ENCODE data around the gene SLC29A1.

Gene SLC29A1

DNA sequence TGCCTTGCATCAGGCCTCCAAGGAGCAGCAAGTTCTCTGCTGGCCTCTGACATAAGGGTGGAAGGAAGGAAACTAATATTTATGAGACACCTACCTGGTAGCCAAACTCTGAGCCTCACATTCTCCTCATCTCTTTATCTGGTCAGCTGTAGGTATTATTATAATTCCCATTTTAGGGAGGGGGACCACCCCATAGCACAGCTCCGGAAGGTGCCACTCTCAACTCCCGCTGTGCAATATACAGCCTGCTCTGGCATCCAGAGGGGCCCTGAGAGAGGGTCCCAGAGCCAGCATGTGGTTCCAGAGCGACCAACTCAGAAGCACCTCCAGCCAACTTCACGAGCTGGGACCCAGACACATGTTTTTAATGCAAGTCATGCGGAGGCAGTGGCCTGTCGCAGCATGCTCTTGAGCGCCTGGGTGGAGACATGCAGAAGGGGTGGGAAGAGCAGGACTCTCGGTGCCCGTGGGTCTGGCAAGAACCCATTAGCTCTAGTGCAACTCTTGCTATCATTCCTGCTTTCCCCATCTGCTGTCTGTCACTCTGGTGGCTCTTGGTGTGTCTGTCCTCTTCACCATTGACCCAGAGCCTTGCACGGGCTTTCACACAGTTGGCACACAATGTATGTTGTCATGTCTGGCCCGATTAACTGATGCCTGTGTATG lies 21.6 kb upstream of the SLC29A1 start:
- H3K9me3 ChIP-seq (ENCODE audit: insufficient read depth, low read length, severe bottlenecking), result no peaks in the 10 kb centered on the region
- H3K36me3 ChIP-seq (ENCODE audit: insufficient read depth, low read length), result no peaks in the 10 kb centered on the region
- H3K27ac ChIP-seq (ENCODE audit: low read length), result no peak overlapping the region
- H3K27me3 ChIP-seq (ENCODE audit: insufficient read depth, low read length, poor library complexity), result peaks cover 3% of the 10 kb centered on the region
- H3K4me1 ChIP-seq (ENCODE audit: insufficient read depth, low read length), result no peaks in the 10 kb centered on the region
- ATAC-seq (ENCODE audit: insufficient read depth, low read depth) (no peak), DNase-seq (no peak)
- no peak overlapping the region for H3K4me3 ChIP-seq (ENCODE audit: low read depth in 1 of 2, low read length in 2 of 2)
- no peaks in the 10 kb centered on the region for H3K79me2 ChIP-seq (ENCODE audit: insufficient read depth, low read length)
- TF ChIP-seq EZH2 (IDR thresholded peaks at IDR 0.05; ENCODE audit: borderline replicate concordance, low read depth, low read length, severe bottlenecking), result no peak
- TF ChIP-seq, protein P1, sequence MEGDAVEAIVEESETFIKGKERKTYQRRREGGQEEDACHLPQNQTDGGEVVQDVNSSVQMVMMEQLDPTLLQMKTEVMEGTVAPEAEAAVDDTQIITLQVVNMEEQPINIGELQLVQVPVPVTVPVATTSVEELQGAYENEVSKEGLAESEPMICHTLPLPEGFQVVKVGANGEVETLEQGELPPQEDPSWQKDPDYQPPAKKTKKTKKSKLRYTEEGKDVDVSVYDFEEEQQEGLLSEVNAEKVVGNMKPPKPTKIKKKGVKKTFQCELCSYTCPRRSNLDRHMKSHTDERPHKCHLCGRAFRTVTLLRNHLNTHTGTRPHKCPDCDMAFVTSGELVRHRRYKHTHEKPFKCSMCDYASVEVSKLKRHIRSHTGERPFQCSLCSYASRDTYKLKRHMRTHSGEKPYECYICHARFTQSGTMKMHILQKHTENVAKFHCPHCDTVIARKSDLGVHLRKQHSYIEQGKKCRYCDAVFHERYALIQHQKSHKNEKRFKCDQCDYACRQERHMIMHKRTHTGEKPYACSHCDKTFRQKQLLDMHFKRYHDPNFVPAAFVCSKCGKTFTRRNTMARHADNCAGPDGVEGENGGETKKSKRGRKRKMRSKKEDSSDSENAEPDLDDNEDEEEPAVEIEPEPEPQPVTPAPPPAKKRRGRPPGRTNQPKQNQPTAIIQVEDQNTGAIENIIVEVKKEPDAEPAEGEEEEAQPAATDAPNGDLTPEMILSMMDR (IDR thresholded peaks at IDR 0.05; ENCODE audit: borderline replicate concordance, extremely low read depth, low read length, poor library complexity, severe bottlenecking), result no peak
- H3K9ac ChIP-seq (ENCODE audit: low read depth, low read length), result no peak overlapping the region
- peaks cover 5% of the 10 kb centered on the region; the same call in 1 of the 2 replicates for H4K20me1 ChIP-seq (ENCODE audit: insufficient read depth, low read length)
- no peak overlapping the region for H2AFZ ChIP-seq (ENCODE audit: low read depth, low read length)
- no peak overlapping the region for H3K4me2 ChIP-seq (ENCODE audit: insufficient read depth, low read length)

DNA sequence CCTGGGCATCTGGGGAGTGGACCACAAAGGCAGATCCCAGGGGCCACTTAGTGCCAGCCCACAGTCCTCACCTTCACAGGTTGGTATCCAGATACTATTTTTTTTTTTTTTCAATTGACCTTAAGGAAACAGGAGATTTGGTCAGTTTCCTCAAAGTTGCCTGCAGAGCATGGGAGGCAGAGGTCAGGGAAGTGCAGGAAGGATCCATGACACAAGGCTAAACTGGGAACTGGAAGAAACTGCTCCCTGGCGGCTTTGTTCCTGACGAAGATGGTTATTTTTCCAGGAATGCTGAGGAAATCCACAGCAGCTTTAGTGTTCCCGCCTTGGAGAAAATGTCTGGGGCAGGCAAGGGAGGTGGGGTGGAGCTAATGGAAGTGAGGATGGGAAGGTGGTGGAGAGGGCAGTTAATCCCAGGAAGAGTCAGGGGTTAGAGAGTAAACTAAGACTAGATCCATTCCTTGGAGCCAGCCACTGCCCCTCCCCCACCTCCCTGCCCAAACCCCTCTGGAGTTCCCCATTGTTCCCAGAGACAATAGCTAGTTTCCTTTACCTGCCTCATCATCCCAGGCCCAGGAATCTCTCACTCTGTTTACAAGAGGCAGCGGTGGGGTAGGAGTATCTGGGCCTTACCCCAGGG lies 20.9 kb upstream of the SLC29A1 start:
- Histone ChIP-seq H3K9ac (ENCODE audit: low read depth, low read length) (no peak overlapping the region), H3K27me3 (ENCODE audit: insufficient read depth, low read length, poor library complexity) (peaks cover 3% of the 10 kb centered on the region), H3K9me3 (ENCODE audit: insufficient read depth, low read length, severe bottlenecking) (no peaks in the 10 kb centered on the region), H2AFZ (ENCODE audit: low read depth, low read length) (no peak overlapping the region), H3K36me3 (ENCODE audit: insufficient read depth, low read length) (no peaks in the 10 kb centered on the region), H3K4me2 (ENCODE audit: insufficient read depth, low read length) (no peak overlapping the region), H3K27ac (ENCODE audit: low read length) (no peak overlapping the region), H3K4me1 (ENCODE audit: insufficient read depth, low read length) (no peaks in the 10 kb centered on the region), H3K79me2 (ENCODE audit: insufficient read depth, low read length) (no peaks in the 10 kb centered on the region), H3K4me3 (ENCODE audit: low read depth in 1 of 2, low read length in 2 of 2) (no peak overlapping the region), H4K20me1 (ENCODE audit: insufficient read depth, low read length) (peaks cover 5% of the 10 kb centered on the region; the same call in 1 of the 2 replicates)
- ATAC-seq (ENCODE audit: insufficient read depth, low read depth) (no peak), DNase-seq (no peak)
- no peak for TF ChIP-seq EZH2 (IDR thresholded peaks at IDR 0.05; ENCODE audit: borderline replicate concordance, low read depth, low read length, severe bottlenecking)
- TF ChIP-seq, protein P1 (IDR thresholded peaks at IDR 0.05; ENCODE audit: borderline replicate concordance, extremely low read depth, low read length, poor library complexity, severe bottlenecking), result no peak

DNA sequence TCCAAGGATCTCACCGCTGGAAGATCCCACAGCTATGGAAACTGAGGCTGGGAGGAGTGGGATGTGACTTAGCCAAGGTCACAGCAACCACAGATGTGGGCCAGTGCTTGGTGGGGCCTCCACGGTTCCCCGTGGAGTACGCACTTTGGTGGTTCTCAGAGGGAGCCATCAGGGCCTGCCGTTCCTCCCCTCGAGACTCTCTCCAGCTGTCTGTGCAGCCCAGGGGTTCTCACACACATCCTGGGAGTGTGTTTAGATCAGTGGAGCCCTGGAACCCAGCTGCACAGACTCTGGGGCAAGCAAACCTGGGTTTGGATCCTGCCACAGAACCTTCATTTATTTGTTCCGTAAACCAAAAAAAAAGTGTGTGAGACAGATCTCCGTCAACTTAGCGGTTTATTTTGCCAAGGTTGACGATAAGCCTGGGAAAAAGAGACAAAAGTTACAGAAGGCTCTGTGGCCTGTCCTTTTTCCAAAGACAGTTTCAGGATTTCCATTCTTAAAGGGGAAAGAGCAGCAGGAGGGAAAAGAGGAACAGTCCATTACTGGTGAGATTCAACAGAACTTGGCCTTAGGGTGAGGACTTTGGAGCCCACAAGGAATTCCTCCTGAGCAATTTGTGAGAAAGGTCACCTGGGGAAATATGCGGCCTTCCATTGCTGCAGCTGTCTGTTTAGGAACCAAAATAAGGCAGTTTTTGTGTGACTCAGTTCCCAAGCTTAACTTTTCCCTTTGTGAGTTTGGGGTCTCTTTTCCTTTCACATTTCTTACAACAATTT lies 20.2 kb upstream of the SLC29A1 start:
- ATAC-seq (ENCODE audit: insufficient read depth, low read depth) (no peak), DNase-seq (no peak)
- Histone ChIP-seq H3K9ac (ENCODE audit: low read depth, low read length) (no peak overlapping the region), H3K9me3 (ENCODE audit: insufficient read depth, low read length, severe bottlenecking) (no peaks in the 10 kb centered on the region), H3K36me3 (ENCODE audit: insufficient read depth, low read length) (no peaks in the 10 kb centered on the region), H3K4me2 (ENCODE audit: insufficient read depth, low read length) (no peak overlapping the region), H3K79me2 (ENCODE audit: insufficient read depth, low read length) (no peaks in the 10 kb centered on the region), H2AFZ (ENCODE audit: low read depth, low read length) (no peak overlapping the region), H3K27ac (ENCODE audit: low read length) (no peak overlapping the region), H3K27me3 (ENCODE audit: insufficient read depth, low read length, poor library complexity) (peaks cover 3% of the 10 kb centered on the region), H4K20me1 (ENCODE audit: insufficient read depth, low read length) (peaks cover 5% of the 10 kb centered on the region; the same call in 1 of the 2 replicates), H3K4me3 (ENCODE audit: low read depth in 1 of 2, low read length in 2 of 2) (no peak overlapping the region), H3K4me1 (ENCODE audit: insufficient read depth, low read length) (no peaks in the 10 kb centered on the region)
- TF ChIP-seq, protein P1 (IDR thresholded peaks at IDR 0.05; ENCODE audit: borderline replicate concordance, extremely low read depth, low read length, poor library complexity, severe bottlenecking), result no peak
- no peak for TF ChIP-seq EZH2 (IDR thresholded peaks at IDR 0.05; ENCODE audit: borderline replicate concordance, low read depth, low read length, severe bottlenecking)

Data from DND-41 (cell line).